ENCODE results near the gene RCBTB1.
"Not testable (repeated sequence)": the region's sequence is repeated elsewhere in the genome, so short reads cannot be mapped to it uniquely, and the experiment has no call there.

Gene RCBTB1

DNA sequence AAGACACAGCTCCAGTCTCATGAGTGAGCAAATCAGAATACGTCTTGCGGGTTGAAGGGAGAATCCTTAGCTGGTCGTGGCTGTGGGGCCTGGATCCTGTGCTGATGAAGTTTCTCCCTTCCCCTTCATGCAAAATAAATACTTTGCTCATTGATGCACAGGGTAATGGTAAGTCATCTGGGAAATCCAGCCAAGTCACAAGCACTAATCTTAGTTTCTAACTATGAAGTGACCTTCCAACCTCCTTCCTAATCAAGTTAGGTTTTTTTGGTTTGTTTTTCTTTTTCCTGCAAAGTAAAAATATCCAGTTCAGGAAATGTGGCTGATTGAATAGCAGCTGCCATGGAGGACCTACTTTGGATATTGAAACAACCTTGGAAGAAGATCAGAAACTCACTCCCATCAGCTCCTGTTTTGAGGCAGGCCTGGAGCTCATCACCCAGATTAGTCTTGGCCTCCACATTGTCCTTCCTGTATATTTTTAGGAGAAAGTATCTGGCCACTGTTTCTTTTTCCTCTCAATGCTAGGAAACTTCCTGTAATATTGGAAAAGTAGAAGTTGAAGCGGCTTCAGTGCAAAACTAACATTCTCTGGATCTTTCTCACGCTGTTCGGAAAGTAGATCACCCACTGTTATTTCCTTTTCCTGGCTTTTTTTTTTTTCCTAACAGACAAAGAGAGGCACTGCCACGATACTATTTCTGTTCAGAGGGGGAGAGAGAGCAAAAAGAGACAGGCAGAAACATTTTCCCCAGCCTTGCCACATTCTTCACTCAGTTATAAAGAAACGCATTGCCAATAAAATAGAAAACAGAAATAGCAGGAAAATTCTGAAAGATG lies 30.7 kb upstream of the RCBTB1 start:
- TF ChIP-seq, protein P1, sequence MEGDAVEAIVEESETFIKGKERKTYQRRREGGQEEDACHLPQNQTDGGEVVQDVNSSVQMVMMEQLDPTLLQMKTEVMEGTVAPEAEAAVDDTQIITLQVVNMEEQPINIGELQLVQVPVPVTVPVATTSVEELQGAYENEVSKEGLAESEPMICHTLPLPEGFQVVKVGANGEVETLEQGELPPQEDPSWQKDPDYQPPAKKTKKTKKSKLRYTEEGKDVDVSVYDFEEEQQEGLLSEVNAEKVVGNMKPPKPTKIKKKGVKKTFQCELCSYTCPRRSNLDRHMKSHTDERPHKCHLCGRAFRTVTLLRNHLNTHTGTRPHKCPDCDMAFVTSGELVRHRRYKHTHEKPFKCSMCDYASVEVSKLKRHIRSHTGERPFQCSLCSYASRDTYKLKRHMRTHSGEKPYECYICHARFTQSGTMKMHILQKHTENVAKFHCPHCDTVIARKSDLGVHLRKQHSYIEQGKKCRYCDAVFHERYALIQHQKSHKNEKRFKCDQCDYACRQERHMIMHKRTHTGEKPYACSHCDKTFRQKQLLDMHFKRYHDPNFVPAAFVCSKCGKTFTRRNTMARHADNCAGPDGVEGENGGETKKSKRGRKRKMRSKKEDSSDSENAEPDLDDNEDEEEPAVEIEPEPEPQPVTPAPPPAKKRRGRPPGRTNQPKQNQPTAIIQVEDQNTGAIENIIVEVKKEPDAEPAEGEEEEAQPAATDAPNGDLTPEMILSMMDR (IDR thresholded peaks at IDR 0.05; ENCODE audit: borderline replicate concordance, insufficient read depth, low read depth, low read length): no peak

DNA sequence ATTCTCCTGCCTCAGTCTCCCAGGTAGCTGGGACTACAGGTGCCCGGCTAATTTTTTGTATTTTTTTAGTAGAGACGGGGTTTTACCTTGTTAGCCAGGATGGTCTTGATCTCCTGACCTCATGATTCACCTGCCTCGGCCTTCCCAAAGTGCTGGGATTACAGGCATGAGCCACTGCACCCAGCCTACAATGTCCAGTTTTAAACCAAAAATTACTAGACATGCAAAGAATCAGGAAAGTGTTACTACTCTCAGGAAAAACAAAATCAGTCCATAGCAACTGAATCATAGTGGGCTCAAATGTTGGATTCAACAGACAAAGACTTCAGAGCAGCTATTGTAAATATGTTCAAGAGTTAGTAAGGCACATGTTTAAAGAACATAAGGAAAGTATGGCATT lies 26.7 kb upstream of the RCBTB1 start:
- H3K4me3 ChIP-seq (ENCODE audit: low read depth, low read length): not testable (repeated sequence)

More for the DNA sequence above, 30.7 kb upstream of the RCBTB1 start:
- no peak overlapping the region for H3K4me3 ChIP-seq (ENCODE audit: low read depth, low read length)

DNA sequence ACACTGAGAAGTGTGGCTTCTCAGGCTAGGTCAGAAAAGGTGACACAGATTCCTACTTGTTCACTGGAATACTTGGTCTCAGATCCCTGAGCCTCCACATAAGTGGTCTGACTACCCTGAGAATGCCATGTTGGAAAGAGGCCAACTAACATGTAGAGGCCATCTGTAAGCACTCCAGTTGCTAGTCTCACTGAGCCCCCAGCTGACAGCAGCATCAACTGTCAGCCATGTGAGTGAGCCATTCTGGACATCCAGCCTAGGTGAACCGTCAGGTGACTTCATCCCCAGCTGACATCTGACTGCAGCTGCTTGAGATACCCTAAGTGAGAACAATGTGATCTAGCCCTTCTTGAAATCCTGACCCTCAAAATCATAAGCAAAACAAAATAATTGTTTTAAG lies 24.8 kb upstream of the RCBTB1 start:
- TF ChIP-seq, protein P1 (IDR thresholded peaks at IDR 0.05; ENCODE audit: borderline replicate concordance, insufficient read depth, low read depth, low read length): no peak
- no peak overlapping the region for H3K4me3 ChIP-seq (ENCODE audit: low read depth, low read length)

DNA sequence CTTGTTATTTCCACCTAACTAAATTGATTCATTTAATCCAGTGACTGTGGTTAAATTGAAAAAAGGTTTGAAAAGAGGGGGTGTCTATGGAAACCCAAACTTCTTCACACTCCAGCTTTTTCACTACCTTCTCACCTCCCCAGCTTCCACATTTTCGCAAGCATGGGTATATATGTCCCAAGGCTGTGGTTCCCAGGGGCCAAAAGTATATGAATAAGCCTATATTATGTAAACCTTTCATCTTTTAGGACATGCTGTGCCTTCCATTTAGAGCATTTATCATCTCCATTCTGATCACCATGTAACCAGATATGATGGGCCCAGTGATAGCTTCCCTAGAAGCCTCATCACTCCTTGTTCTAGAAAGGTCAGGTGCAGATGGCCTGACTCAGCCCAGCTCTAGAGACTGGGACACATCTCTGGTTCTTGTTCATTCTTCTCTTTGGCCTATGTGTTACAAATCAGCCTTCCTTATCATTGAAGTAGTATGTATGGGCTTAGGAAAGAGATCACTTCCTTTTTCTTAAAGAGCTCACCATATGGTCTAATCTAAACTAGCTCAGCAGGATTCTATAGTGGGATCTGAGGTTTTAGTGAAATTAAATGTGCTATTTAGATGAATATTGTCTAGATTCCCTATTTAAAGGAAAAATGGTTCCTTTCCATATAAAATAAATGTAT lies 23.4 kb upstream of the RCBTB1 start:
- TF ChIP-seq, protein P1 (IDR thresholded peaks at IDR 0.05; ENCODE audit: borderline replicate concordance, insufficient read depth, low read depth, low read length): no peak
- H3K4me3 ChIP-seq (ENCODE audit: low read depth, low read length): no peak overlapping the region

DNA sequence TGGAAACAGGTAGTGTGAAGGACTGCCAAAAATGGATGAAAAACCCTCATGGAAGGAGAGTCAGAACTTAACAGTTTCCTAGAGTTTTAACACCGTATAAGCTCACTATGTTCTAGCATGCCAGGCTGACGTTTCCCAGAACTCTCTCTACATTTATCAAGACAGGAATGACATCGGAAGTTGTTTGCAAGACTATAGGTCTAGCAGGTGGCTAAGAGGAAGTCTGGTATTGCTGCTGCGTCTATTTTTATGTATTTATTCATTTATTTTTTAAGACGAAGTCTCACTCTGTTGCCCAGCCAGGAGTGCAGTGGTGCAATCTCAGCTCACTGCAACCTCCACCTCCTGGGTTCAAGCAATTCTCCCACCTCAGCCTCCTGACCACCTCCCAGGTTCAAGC lies 22.4 kb upstream of the RCBTB1 start:
- H3K4me3 ChIP-seq (ENCODE audit: low read depth, low read length): no peak overlapping the region
- TF ChIP-seq, protein P1 (IDR thresholded peaks at IDR 0.05; ENCODE audit: borderline replicate concordance, insufficient read depth, low read depth, low read length): no peak

DNA sequence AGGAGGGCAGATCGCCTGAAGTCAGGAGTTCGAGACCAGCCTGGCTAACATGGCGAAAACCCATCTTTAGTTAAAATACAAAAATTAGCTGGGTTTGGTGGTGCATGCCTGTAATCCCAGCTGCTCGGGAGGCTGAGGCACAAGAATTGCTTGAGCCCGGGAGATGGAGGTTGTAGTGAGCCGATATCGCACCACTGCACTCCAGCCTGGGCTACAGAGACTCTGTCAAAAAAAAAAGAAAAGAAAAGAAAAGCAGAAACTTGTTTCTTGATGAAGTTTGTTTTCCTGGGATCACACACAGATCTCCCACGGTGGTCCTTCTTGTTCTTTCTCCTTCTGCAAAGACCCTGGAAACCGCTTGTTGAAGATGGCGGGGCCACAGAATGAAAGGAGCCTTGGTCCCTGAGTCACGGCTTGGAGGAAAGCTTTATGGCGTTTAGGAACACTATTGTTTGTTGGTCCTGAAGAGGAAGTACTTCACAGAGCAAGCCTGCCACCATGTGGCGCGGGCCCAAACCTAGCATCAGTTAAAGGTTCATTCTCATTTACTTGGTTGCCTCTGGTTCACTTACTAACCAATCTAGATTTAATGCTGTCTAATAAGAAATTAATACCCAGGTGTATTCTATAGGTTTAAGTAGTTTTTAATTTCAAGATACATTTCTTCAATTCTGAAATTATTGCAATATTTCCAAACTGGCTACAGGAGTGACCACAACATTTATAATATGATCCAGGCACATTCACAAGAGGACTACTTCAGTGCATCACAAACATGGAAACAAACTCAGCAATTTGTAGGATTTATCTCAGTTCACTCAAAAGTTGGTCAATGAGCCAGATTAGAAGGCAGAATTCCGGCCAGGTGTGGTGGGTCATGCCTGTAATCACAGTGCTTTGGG lies 21.6 kb upstream of the RCBTB1 start:
- TF ChIP-seq, protein P1 (IDR thresholded peaks at IDR 0.05; ENCODE audit: borderline replicate concordance, insufficient read depth, low read depth, low read length): peak; percentile 67
- H3K4me3 ChIP-seq (ENCODE audit: low read depth, low read length): peak overlapping the region; percentile 5

DNA sequence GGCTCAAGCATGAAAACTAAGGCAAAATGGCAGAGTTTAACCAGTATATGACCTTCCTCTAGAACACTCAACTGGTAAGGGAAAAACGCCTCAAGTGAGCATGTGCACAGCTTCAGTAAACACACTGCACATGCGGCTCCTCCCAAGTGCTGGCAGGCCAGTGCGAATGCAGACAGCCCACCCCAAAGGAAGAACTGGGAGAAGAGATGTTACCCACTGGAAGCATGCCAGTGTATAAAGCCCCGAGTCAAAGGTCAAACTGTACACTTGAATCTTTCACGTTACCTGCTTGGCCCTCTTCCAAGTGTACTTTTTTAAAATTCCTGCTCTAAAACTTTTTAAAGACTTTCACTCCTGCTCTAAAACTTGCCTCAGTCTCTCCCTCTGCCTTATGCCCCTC lies 19.2 kb upstream of the RCBTB1 start:
- TF ChIP-seq, protein P1 (IDR thresholded peaks at IDR 0.05; ENCODE audit: borderline replicate concordance, insufficient read depth, low read depth, low read length): no peak
- no peak overlapping the region for H3K4me3 ChIP-seq (ENCODE audit: low read depth, low read length)

DNA sequence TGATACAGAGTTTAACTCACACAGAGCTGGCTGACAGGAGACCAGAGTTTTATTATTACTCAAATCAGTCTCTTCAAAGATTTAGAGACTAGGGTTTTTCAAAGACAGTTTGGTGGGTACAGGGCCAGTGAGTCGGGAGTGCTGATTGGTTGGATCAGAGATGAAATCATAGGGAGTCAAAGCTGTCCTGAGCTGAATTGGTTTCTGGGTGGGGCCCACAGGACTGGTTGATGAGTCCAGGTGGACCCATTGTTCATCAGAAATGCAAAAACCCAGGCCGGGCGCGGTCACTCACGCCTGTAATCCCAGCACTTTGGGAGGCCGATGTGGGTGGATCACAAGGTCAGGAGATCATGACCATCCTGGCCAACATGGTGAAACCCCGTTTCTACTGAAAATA lies 17.3 kb upstream of the RCBTB1 start:
- not testable (repeated sequence) for H3K4me3 ChIP-seq (ENCODE audit: low read depth, low read length)
